ENCODE data around the gene NRL.

GRCh38 chr14:24051176-24051788, 63.5 kb downstream of the NRL start:
- no peak for TF ChIP-seq ESRRA (IDR thresholded peaks at IDR 0.05; ENCODE audit: low read length)
- TF ChIP-seq, protein P1, sequence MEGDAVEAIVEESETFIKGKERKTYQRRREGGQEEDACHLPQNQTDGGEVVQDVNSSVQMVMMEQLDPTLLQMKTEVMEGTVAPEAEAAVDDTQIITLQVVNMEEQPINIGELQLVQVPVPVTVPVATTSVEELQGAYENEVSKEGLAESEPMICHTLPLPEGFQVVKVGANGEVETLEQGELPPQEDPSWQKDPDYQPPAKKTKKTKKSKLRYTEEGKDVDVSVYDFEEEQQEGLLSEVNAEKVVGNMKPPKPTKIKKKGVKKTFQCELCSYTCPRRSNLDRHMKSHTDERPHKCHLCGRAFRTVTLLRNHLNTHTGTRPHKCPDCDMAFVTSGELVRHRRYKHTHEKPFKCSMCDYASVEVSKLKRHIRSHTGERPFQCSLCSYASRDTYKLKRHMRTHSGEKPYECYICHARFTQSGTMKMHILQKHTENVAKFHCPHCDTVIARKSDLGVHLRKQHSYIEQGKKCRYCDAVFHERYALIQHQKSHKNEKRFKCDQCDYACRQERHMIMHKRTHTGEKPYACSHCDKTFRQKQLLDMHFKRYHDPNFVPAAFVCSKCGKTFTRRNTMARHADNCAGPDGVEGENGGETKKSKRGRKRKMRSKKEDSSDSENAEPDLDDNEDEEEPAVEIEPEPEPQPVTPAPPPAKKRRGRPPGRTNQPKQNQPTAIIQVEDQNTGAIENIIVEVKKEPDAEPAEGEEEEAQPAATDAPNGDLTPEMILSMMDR (IDR thresholded peaks at IDR 0.05 in 2 of 3, conservative IDR thresholded peaks at IDR 0.05 in 1 of 3; ENCODE audit: control insufficient read depth in 2 of 3, extremely low read depth in 1 of 3, insufficient read depth in 1 of 3, low read depth in 3 of 3, low read length in 3 of 3) = no peak
- no peak for TF ChIP-seq NFXL1 (IDR thresholded peaks at IDR 0.05; ENCODE audit: borderline replicate concordance)
- no peak for TF ChIP-seq POLR2A (IDR thresholded peaks at IDR 0.05; ENCODE audit: low read depth, low read length)
- no peak for TF ChIP-seq REST (IDR thresholded peaks at IDR 0.05; ENCODE audit: low read depth, low read length)
- TF ChIP-seq TAF1 (IDR thresholded peaks at IDR 0.05; ENCODE audit: borderline replicate concordance, low read depth, low read length) = no peak
- TF ChIP-seq GABPA (IDR thresholded peaks at IDR 0.05; ENCODE audit: low read depth) = no peak
- TF ChIP-seq USF1 (IDR thresholded peaks at IDR 0.05; ENCODE audit: borderline replicate concordance, extremely low read length, insufficient read depth, low read depth, low read length) = no peak
- no peak for TF ChIP-seq MYC (IDR thresholded peaks at IDR 0.05; ENCODE audit: insufficient read depth, insufficient read length, insufficient replicate concordance, low read length, severe bottlenecking)
- no peak for TF ChIP-seq POLR2AphosphoS2 (IDR thresholded peaks at IDR 0.05; ENCODE audit: low read depth, low read length)

Measured in GM12878 (cell line).